ENCODE measurements around the gene ABCG2. TPM values are rescaled to one million over a fixed set of nuclear protein-coding genes. Genes with fewer than 3 reads are reported as not detected.
"Not testable (repeated sequence)": the region's sequence is repeated elsewhere in the genome, so short reads cannot be mapped to it uniquely, and the experiment has no call there.

Gene ABCG2
- total and polyA plus RNA-seq, 4 donors = 0.67 to 3.7 (median 3.1) TPM

DNA sequence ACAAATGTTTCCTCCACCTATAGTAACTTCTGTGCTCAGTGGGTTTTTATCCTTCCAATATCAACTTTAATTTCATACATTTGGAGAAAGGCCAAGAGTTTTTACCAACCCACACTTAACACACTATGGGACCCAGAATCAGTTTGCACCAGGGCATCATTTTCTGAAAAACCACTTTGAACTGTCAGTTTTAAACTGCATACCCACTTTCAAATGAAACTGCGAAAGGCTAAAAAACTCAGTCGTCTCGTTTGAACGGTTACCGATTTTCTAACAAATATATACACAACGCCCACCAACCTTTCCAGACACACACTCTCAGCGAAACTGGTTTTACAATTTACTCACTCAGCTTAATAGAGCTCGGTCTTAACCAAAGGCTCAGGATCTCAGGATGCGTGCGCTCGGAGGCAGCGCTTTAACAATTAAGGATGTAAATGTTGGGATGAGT is 376 bp downstream of the ABCG2 start:
- no peaks in the 10 kb centered on the region for H3K4me1 ChIP-seq (ENCODE audit: control insufficient read depth in 1 of 2, insufficient read depth in 2 of 2, low read length in 2 of 2)
- ATAC-seq (ENCODE audit: low FRiP score) (peak; percentile 29), DNase-seq (no peak)
- H3K36me3 ChIP-seq (ENCODE audit: control insufficient read depth in 1 of 2, insufficient read depth in 2 of 2, low read length in 1 of 2) = no peaks in the 10 kb centered on the region
- WGBS, 2 donors = 5 to 6% methylated on average over 12 of the region's 12 CpGs
- no peaks in the 10 kb centered on the region for H3K9me3 ChIP-seq (ENCODE audit: control insufficient read depth, low read length)
- no peaks in the 10 kb centered on the region for H3K27me3 ChIP-seq (ENCODE audit: control insufficient read depth in 1 of 2, insufficient read depth in 2 of 2, low read length in 1 of 2)
- no peak overlapping the region for H3K27ac ChIP-seq (ENCODE audit: low read depth in 1 of 2, low read length in 2 of 2)
- intact Hi-C loops (cut with DNase I) = no loop called here
- peak overlapping the region; percentile 19 to 63 for H3K4me3 ChIP-seq (ENCODE audit: low read length in 2 of 2)

DNA sequence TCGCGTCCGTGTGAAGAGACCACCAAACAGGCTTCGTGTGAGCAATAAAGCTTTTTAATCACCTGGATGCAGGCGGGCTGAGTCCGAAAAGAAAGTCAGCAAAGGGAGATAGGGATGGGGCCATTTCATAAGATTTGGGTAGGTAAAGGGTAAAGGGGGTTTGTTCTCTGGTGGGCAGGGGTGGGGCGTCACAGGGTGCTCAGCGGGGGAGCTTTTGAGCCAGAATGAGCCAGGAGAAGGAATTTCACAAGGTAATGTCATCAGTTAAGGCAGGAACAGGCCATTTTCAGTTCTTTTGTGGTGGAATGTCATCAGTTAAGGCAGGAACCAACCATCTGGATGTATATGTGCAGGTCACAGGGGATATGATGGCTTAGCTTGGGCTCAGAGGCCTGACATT is 6.1 kb downstream of the ABCG2 start:
- not testable (repeated sequence) for H3K4me1 ChIP-seq (ENCODE audit: control insufficient read depth in 1 of 2, insufficient read depth in 2 of 2, low read length in 2 of 2)
- 95 to 97% methylated on average over 8 of the region's 8 CpGs for WGBS, 2 donors

DNA sequence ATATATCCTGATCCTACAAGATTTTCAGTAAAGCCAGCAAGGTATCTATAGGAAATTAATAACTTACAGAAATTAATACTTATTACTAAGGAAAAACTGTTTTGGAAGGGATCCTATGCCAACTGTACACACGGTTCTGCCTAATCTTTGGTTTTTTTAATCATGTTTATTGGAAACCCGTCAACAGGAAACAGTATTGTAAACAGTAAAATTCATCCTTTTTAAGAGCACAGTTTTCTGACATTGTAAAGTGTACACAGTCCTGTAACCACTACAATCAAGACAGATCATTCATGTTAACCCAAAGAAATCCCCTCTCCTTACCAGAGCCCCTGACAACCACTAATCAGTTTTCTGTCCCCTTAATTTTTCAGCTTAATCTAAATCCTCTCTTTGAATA is 9.9 kb downstream of the ABCG2 start:
- no peak overlapping the region for H3K27ac ChIP-seq (ENCODE audit: low read depth in 1 of 2, low read length in 2 of 2)
- intact Hi-C loops (cut with DNase I) = no loop called here
- ATAC-seq (ENCODE audit: low FRiP score) (no peak), DNase-seq (no peak)
- 68 to 74% methylated on average over 2 of the region's 2 CpGs for WGBS, 2 donors
- H3K36me3 ChIP-seq (ENCODE audit: control insufficient read depth in 1 of 2, insufficient read depth in 2 of 2, low read length in 1 of 2) = no peaks in the 10 kb centered on the region
- no peaks in the 10 kb centered on the region for H3K9me3 ChIP-seq (ENCODE audit: control insufficient read depth, low read length)
- H3K4me3 ChIP-seq (ENCODE audit: low read length in 2 of 2) = no peak overlapping the region
- no peaks in the 10 kb centered on the region for H3K4me1 ChIP-seq (ENCODE audit: control insufficient read depth in 1 of 2, insufficient read depth in 2 of 2, low read length in 2 of 2)
- H3K27me3 ChIP-seq (ENCODE audit: control insufficient read depth in 1 of 2, insufficient read depth in 2 of 2, low read length in 1 of 2) = no peaks in the 10 kb centered on the region

More for the DNA sequence above, 6.1 kb downstream of the ABCG2 start:
- DNase-seq; H3K9me3 ChIP-seq (ENCODE audit: control insufficient read depth, low read length); H3K27ac ChIP-seq (ENCODE audit: low read depth in 1 of 2, low read length in 2 of 2); H3K36me3 ChIP-seq (ENCODE audit: control insufficient read depth in 1 of 2, insufficient read depth in 2 of 2, low read length in 1 of 2); intact Hi-C loops (cut with DNase I); H3K27me3 ChIP-seq (ENCODE audit: control insufficient read depth in 1 of 2, insufficient read depth in 2 of 2, low read length in 1 of 2); H3K4me3 ChIP-seq (ENCODE audit: low read length in 2 of 2); ATAC-seq (ENCODE audit: low FRiP score): not testable (repeated sequence)

DNA sequence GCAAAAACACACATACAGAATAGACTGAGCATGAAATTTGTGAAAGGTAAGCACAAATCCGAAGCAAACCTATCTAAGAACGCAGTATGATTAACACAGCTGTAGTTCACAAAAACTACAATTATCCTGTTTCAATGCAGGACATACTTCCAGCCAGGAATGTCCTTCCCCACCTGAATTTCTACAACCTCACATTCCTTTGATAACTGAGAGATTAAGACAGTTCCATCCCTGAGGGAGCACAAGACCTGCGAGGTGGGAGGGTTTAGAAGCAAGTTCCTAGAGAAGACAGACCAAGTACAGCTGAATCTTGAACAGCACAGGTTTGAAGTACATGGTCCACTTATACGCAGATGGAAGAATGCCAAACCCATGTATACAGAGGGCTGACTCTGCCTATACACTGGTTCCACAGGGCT is 10.6 kb downstream of the ABCG2 start:
- DNase-seq (no peak), ATAC-seq (ENCODE audit: low FRiP score) (no peak)
- intact Hi-C loops (cut with DNase I) = no loop called here
- H3K36me3 ChIP-seq (ENCODE audit: control insufficient read depth in 1 of 2, insufficient read depth in 2 of 2, low read length in 1 of 2) = no peaks in the 10 kb centered on the region
- no peak overlapping the region for H3K27ac ChIP-seq (ENCODE audit: low read depth in 1 of 2, low read length in 2 of 2)
- no peak overlapping the region for H3K4me3 ChIP-seq (ENCODE audit: low read length in 2 of 2)
- no peaks in the 10 kb centered on the region for H3K4me1 ChIP-seq (ENCODE audit: control insufficient read depth in 1 of 2, insufficient read depth in 2 of 2, low read length in 2 of 2)
- H3K27me3 ChIP-seq (ENCODE audit: control insufficient read depth in 1 of 2, insufficient read depth in 2 of 2, low read length in 1 of 2) = no peaks in the 10 kb centered on the region
- 75 to 83% methylated on average over 4 of the region's 4 CpGs for WGBS, 2 donors
- no peaks in the 10 kb centered on the region for H3K9me3 ChIP-seq (ENCODE audit: control insufficient read depth, low read length)

DNA sequence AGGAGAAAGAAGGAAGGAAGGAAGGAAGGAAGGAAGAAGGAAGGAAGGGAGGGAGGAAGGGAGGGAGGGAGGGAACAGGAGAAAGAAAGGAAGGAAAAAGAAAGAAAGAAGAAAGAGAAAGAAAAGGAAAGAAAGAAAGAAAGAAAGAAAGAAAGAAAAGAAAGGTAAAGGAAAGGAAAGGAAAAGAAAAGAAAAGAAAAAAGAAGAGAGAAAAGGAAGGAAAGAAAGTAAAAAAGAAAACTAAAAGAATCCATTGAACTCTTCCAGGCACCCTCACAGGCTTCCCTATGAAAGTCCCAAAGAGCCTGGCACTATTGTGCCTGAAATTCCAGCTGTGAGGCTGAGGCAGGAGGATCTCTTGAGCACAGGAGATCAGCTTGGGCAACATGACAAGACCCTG is 11.5 kb downstream of the ABCG2 start:
- no peak overlapping the region for H3K4me3 ChIP-seq (ENCODE audit: low read length in 2 of 2)
- intact Hi-C loops (cut with DNase I) = no loop called here
- H3K9me3 ChIP-seq (ENCODE audit: control insufficient read depth, low read length) = no peaks in the 10 kb centered on the region
- no peak overlapping the region for H3K27ac ChIP-seq (ENCODE audit: low read depth in 1 of 2, low read length in 2 of 2)
- H3K27me3 ChIP-seq (ENCODE audit: control insufficient read depth in 1 of 2, insufficient read depth in 2 of 2, low read length in 1 of 2) = no peaks in the 10 kb centered on the region
- H3K4me1 ChIP-seq (ENCODE audit: control insufficient read depth in 1 of 2, insufficient read depth in 2 of 2, low read length in 2 of 2) = no peaks in the 10 kb centered on the region
- H3K36me3 ChIP-seq (ENCODE audit: control insufficient read depth in 1 of 2, insufficient read depth in 2 of 2, low read length in 1 of 2) = no peaks in the 10 kb centered on the region
- ATAC-seq (ENCODE audit: low FRiP score) (no peak), DNase-seq (no peak)

DNA sequence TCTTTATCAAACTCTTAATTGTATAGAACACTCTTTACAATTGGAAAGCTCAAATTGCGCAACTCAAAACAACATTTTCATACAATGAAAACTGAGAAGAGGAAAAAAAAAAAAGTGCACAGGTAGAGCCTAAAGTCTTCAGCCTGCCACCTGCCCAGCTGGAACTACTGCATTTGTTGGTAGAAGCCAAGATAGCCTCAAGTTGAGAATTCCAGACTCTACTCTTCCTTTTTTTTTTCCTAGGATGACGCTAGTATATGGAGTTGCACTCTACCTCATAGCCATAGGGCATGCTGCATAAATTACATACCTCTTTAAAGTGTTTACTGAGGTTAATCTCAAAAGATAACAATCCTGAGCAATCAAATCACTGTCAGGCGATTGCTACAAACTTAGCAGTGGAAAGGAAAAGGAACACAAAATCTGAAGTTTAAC is 13.6 kb downstream of the ABCG2 start:
- no peaks in the 10 kb centered on the region for H3K36me3 ChIP-seq (ENCODE audit: control insufficient read depth in 1 of 2, insufficient read depth in 2 of 2, low read length in 1 of 2)
- intact Hi-C loops (cut with DNase I) = no loop called here
- no peaks in the 10 kb centered on the region for H3K27me3 ChIP-seq (ENCODE audit: control insufficient read depth in 1 of 2, insufficient read depth in 2 of 2, low read length in 1 of 2)
- H3K4me3 ChIP-seq (ENCODE audit: low read length in 2 of 2) = no peak overlapping the region
- WGBS, 2 donors = 80 to 97% methylated on average over 3 of the region's 3 CpGs
- ATAC-seq (ENCODE audit: low FRiP score) (no peak), DNase-seq (no peak)
- no peaks in the 10 kb centered on the region for H3K9me3 ChIP-seq (ENCODE audit: control insufficient read depth, low read length)
- H3K4me1 ChIP-seq (ENCODE audit: control insufficient read depth in 1 of 2, insufficient read depth in 2 of 2, low read length in 2 of 2) = no peaks in the 10 kb centered on the region
- no peak overlapping the region for H3K27ac ChIP-seq (ENCODE audit: low read depth in 1 of 2, low read length in 2 of 2)

DNA sequence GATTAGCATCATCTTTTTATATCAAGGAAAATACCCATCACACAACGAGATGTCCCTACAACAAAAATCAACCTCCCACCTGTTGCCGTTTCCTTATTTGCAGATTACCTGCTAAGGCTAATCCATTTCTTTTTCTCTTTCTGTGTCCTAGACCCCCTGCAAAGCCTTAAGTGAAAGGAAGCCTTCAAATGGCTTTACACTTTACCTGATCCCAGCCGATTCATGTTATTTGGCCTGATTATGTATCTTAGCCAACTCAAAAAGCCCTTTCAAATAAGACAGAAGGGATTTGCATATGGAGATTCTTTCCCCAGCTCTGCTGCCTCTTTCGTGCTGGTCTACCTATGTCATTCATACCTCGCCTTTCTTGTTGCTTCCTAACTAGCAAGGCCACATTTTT is 14.4 kb downstream of the ABCG2 start:
- no peaks in the 10 kb centered on the region for H3K4me1 ChIP-seq (ENCODE audit: control insufficient read depth in 1 of 2, insufficient read depth in 2 of 2, low read length in 2 of 2)
- no peak overlapping the region for H3K27ac ChIP-seq (ENCODE audit: low read depth in 1 of 2, low read length in 2 of 2)
- H3K36me3 ChIP-seq (ENCODE audit: control insufficient read depth in 1 of 2, insufficient read depth in 2 of 2, low read length in 1 of 2) = no peaks in the 10 kb centered on the region
- DNase-seq = no peak
- no peaks in the 10 kb centered on the region for H3K27me3 ChIP-seq (ENCODE audit: control insufficient read depth in 1 of 2, insufficient read depth in 2 of 2, low read length in 1 of 2)
- 93 to 97% methylated on average over 5 of the region's 5 CpGs for WGBS, 2 donors
- no peak for ATAC-seq (ENCODE audit: low FRiP score)
- no peaks in the 10 kb centered on the region for H3K9me3 ChIP-seq (ENCODE audit: control insufficient read depth, low read length)
- H3K4me3 ChIP-seq (ENCODE audit: low read length in 2 of 2) = no peak overlapping the region
- intact Hi-C loops (cut with DNase I) = no loop called here

DNA sequence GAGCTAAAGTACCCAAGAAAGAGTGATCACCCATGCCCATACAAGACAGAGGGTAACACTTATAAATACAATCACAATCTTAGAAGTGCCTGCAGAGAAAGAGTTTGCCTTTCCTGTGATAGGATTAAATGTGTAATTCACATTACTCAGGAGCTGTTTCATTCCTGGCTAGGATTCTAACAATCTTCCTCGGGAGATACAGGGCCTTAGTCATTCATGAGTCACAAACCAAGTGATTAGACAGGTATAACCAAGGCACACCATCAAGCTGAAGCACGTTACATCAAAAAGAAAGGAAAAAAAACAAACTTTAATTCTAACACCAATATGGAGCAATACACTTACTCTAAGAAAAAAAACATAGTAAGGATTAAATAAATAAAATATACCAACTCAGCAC is 14.9 kb downstream of the ABCG2 start:
- 58 to 60% methylated on average over 2 of the region's 2 CpGs for WGBS, 2 donors
- DNase-seq = no peak
- no peaks in the 10 kb centered on the region for H3K36me3 ChIP-seq (ENCODE audit: control insufficient read depth in 1 of 2, insufficient read depth in 2 of 2, low read length in 1 of 2)
- no peaks in the 10 kb centered on the region for H3K27me3 ChIP-seq (ENCODE audit: control insufficient read depth in 1 of 2, insufficient read depth in 2 of 2, low read length in 1 of 2)
- intact Hi-C loops (cut with DNase I) = no loop called here
- H3K4me1 ChIP-seq (ENCODE audit: control insufficient read depth in 1 of 2, insufficient read depth in 2 of 2, low read length in 2 of 2) = no peaks in the 10 kb centered on the region
- no peaks in the 10 kb centered on the region for H3K9me3 ChIP-seq (ENCODE audit: control insufficient read depth, low read length)
- no peak for ATAC-seq (ENCODE audit: low FRiP score)
- no peak overlapping the region for H3K4me3 ChIP-seq (ENCODE audit: low read length in 2 of 2)
- no peak overlapping the region for H3K27ac ChIP-seq (ENCODE audit: low read depth in 1 of 2, low read length in 2 of 2)

DNA sequence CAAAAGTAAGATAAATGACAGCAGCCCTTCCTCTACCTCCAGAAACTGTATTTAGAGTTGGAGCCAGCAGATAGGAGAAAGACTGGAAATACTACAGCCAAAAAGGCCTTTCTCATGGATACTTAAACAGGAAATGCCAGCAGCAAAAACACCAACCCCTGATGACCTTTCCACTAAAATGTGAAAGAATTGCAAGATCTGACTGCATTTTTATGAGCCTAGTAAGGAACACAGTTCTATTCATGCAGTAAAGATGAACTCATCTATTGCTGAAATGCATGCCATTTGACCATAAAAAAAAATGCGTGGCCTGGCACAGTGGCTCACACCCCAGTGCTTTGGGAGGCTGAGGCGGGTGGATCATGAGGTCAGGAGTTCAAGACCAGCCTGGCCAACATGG is 19.9 kb downstream of the ABCG2 start:
- Histone ChIP-seq H3K4me3 (ENCODE audit: low read length in 2 of 2) (no peak overlapping the region), H3K4me1 (ENCODE audit: control insufficient read depth in 1 of 2, insufficient read depth in 2 of 2, low read length in 2 of 2) (no peaks in the 10 kb centered on the region), H3K36me3 (ENCODE audit: control insufficient read depth in 1 of 2, insufficient read depth in 2 of 2, low read length in 1 of 2) (no peaks in the 10 kb centered on the region), H3K27me3 (ENCODE audit: control insufficient read depth in 1 of 2, insufficient read depth in 2 of 2, low read length in 1 of 2) (no peaks in the 10 kb centered on the region), H3K27ac (ENCODE audit: low read depth in 1 of 2, low read length in 2 of 2) (no peak overlapping the region), H3K9me3 (ENCODE audit: control insufficient read depth, low read length) (no peaks in the 10 kb centered on the region)
- intact Hi-C loops (cut with DNase I) = no loop called here
- WGBS, 2 donors = 83 to 89% methylated on average over 2 of the region's 2 CpGs
- ATAC-seq (ENCODE audit: low FRiP score) (no peak), DNase-seq (no peak)
